Prostate gland (tissue), 2 donors: ENCODE results near the gene GGPS1. TPM values are rescaled to one million over a fixed set of nuclear protein-coding genes. Genes with fewer than 3 reads are reported as not detected.

Source experiments
- DNase-seq: peaks from one replicate; pipeline ENCODE4 v3.0.0-alpha.2; 2019; ENCODE audit warnings: low spot score
- H3K27ac ChIP-seq, 2 donors: fragments of 200-600 bp; sonication (generic); 2 replicates each; pipeline ENCODE4 v1.5.1; 2017 to 2019
- H3K27me3 ChIP-seq: fragments of 200-600 bp; sonication (generic); replicated peaks from 2 replicates; pipeline ENCODE4 v1.5.1; 2019; ENCODE audit not compliant: insufficient read depth
- H3K36me3 ChIP-seq, 2 donors: fragments of 200-600 bp; sonication (generic); 1 replicate in 1 of 2; 2 replicates in 1 of 2; pipeline versions ENCODE4 v1.5.1 to v1.8.1; 2017 to 2019
- H3K4me1 ChIP-seq: fragments of 200-600 bp; sonication (generic); replicated peaks from 2 replicates; pipeline ENCODE4 v1.5.1; 2019
- H3K4me3 ChIP-seq, 2 donors: fragments of 200-600 bp; sonication (generic); 2 replicates each; pipeline ENCODE4 v1.5.1; 2017 to 2019
- H3K9me3 ChIP-seq: fragments of 200-600 bp; sonication (generic); 2 replicates; pipeline ENCODE4 v1.5.1; 2017
- CTCF ChIP-seq, 4 experiments: fragments of 200-600 bp in 2 of 4; fragments of 450-650 bp in 2 of 4; sonication (generic) in 2 of 4; IDR thresholded peaks; 1 replicate in 3 of 4; 2 replicates in 1 of 4; pipeline ENCODE4 v1.5.1; 2016 to 2019; ENCODE audit warnings: antibody characterized with exemption in 4 of 4, mild to moderate bottlenecking in 2 of 4, moderate library complexity in 2 of 4
- POLR2A ChIP-seq: fragments of 450-650 bp; IDR thresholded peaks from one replicate; pipeline ENCODE4 v1.6.1; 2016; ENCODE audit warnings: antibody characterized with exemption, mild to moderate bottlenecking
- POLR2AphosphoS5 ChIP-seq: sonication (generic); formaldehyde crosslinking; IDR thresholded peaks from one replicate; pipeline ENCODE4 v1.6.1; 2017; ENCODE audit warnings: antibody characterized with exemption
- WGBS: methylation state at CpG from one replicate; pipeline ENCODE4 v1.1.5; 2018; 5-methylcytosine and 5-hydroxymethylcytosine counted together
- intact Hi-C: fragments of 100-400 bp; cut with DNase I; formaldehyde crosslinking; loops from one replicate; pipeline ENCODE4 v1.14.2; 2022
- total RNA-seq, 2 donors: library from RNA; depleted of rRNA; stranded (reverse); fragments of >200 nt; gene quantifications; one replicate each; pipeline ENCODE4 v1.1.0, GENCODE V29; 2016

GGPS1 gene
- total RNA-seq, 2 donors from 2014 or later = 42.1 to 42.9 TPM

- intact Hi-C loops = no loop called here
- 56% methylated on average over 6 of the region's 6 CpGs for WGBS
- no peaks in the 10 kb centered on the region for H3K27me3 ChIP-seq
- TF ChIP-seq POLR2AphosphoS5 (no peak), CTCF (IDR thresholded peaks at IDR 0.05) (no peak), POLR2A (no peak)
- no peak for DNase-seq
- no peaks in the 10 kb centered on the region for H3K4me1 ChIP-seq
- no peaks in the 10 kb centered on the region for H3K36me3 ChIP-seq
- no peak overlapping the region for H3K4me3 ChIP-seq
- no peak overlapping the region for H3K27ac ChIP-seq
- no peaks in the 10 kb centered on the region for H3K9me3 ChIP-seq
Measured at GRCh38 chr1:235291599-235292091, 36.7 kb upstream of the GGPS1 start.

DNA sequence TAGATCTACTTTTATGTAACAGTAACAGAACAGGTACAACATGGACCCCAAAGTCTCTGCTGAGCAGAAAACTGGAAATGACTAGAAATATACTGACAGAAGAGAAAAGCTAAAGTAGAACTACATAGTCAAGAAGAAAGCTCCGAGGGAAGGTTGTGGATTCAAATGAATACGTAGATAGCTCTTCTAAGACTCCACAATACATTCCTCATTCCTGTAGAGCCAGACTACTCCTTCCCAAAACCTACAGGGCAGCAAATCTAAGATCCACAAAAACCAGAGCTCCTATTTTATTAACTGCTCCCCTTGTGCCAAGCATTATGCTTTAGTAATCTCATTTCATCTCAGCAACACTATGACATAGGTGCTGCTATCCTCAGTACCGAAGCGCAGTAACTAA, 35.6 kb upstream of the GGPS1 start:
- Histone ChIP-seq H3K27me3 (no peaks in the 10 kb centered on the region), H3K4me3 (no peak overlapping the region), H3K4me1 (no peaks in the 10 kb centered on the region), H3K36me3 (no peaks in the 10 kb centered on the region), H3K27ac (no peak overlapping the region), H3K9me3 (no peaks in the 10 kb centered on the region)
- DNase-seq = no peak
- intact Hi-C loops = no loop called here
- 89% methylated on average over 4 of the region's 4 CpGs for WGBS
- TF ChIP-seq CTCF (IDR thresholded peaks at IDR 0.05) = no peak
- no peak for TF ChIP-seq POLR2AphosphoS5
- no peak for TF ChIP-seq POLR2A

DNA sequence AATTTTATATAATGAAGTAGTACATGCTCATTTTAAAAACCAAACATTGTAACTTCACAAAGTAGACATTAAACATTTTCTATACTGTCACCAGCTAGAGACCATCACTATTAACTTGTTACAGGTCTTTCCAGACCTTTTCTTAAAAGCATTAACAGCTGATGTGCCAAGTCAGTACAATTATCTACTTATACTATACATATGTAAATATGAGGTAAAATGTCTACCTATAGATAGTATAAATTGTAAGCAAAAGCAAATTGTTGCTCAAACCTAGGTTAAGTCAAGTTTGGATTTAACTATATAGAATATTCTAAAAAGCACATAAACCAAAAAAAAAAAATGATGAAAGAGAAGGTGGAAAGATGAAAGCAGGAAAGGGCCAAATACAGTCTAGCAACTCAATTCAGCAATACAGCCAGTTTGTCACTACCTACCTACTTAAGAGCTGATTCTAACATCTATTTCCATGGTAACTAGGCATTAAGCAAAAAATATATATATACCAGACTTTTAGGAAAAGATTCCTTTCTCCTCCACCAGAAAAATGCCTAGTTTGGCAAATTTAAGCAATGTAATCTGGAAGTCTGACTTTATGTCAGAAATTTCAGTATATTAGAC, 34.9 kb upstream of the GGPS1 start:
- intact Hi-C loops = no loop called here
- Histone ChIP-seq H3K27me3 (no peaks in the 10 kb centered on the region), H3K4me3 (no peak overlapping the region), H3K36me3 (no peaks in the 10 kb centered on the region), H3K27ac (no peak overlapping the region), H3K9me3 (no peaks in the 10 kb centered on the region), H3K4me1 (no peaks in the 10 kb centered on the region)
- DNase-seq = no peak
- TF ChIP-seq POLR2A (no peak), CTCF (IDR thresholded peaks at IDR 0.05) (no peak), POLR2AphosphoS5 (no peak)

DNA sequence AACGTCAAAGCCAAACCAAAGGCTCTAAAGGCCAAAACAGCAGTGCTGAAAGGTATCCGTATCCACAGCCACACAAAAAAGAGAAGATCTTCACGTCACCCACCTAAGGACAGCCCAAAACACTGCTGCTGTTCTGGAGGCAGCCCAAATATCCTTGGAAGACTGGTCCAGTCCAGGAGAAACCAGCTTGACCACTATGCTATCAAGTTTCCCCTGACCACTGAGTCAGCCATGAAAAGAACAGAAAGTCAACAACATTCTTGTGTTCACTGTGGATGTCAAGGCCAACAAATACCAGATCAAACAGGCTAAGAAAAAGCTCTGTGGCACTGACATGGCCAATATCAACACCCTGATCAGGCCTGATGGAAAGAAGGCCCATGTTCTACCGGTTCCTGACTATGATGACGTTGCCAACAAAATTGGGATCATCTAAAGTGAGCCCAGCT, 32.4 kb upstream of the GGPS1 start:
- peak; percentile 93 for TF ChIP-seq POLR2AphosphoS5
- TF ChIP-seq POLR2A = no peak
- intact Hi-C loops = no loop called here
- Histone ChIP-seq H3K4me1 (peaks cover 12% of the 10 kb centered on the region), H3K9me3 (no peaks in the 10 kb centered on the region), H3K27ac (peak overlapping the region; percentile 77 to 80), H3K27me3 (no peaks in the 10 kb centered on the region), H3K4me3 (no peak overlapping the region), H3K36me3 (no peaks in the 10 kb centered on the region)
- WGBS = 58% methylated on average over 5 of the region's 5 CpGs
- peak; percentile 87 for DNase-seq

DNA sequence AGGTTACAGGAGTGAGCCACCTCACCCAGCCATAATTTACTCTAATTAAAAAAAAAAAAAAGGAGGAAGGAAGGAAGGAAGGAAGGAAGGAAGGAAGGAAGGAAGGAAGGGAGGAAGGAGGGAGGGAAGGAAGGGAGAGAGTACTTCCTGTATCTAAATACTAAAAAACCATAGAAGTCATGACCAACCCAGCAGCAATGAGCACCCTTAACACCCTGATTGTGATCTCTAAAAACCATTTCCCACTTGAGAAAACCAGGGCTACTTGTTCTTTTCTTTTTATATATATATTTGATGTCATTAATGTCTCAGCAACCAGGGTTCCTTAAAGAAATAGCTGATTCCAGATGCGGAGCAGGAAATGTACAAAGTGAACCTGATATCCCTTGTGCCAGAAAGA, 31.6 kb upstream of the GGPS1 start:
- Histone ChIP-seq H3K27ac (peak overlapping the region; percentile 77 to 80), H3K4me1 (peaks cover 12% of the 10 kb centered on the region), H3K4me3 (no peak overlapping the region), H3K36me3 (no peaks in the 10 kb centered on the region), H3K27me3 (no peaks in the 10 kb centered on the region), H3K9me3 (no peaks in the 10 kb centered on the region)
- WGBS = 53% methylated on average over 1 of the region's 1 CpG
- no peak for DNase-seq
- TF ChIP-seq POLR2A = no peak
- no peak for TF ChIP-seq CTCF (IDR thresholded peaks at IDR 0.05)
- no peak for TF ChIP-seq POLR2AphosphoS5
- intact Hi-C loops = no loop called here
